ENCODE data around the gene PNKD. TPM values are rescaled to one million over a fixed set of nuclear protein-coding genes. Genes with fewer than 3 reads are reported as not detected.

The PNKD gene
- total RNA-seq, 2 donors from 2014 or later: 21.1 to 31.2 TPM

GRCh38 chr2:218327451-218328210, 57.3 kb downstream of the PNKD start:
- H3K27me3 Mint-ChIP-seq: no peaks in the 10 kb centered on the region
- H3K4me1 Mint-ChIP-seq: peaks cover 22% of the 10 kb centered on the region
- ATAC-seq: no peak

GRCh38 chr2:218328294-218328693, 58.0 kb downstream of the PNKD start:
- H3K27ac Mint-ChIP-seq: no peak overlapping the region
- DNase-seq: no peak
- H3K9me3 ChIP-seq (ENCODE audit: control insufficient read depth, low read length, poor library complexity, severe bottlenecking): no peaks in the 10 kb centered on the region
- H3K4me1 Mint-ChIP-seq: peaks cover 24% of the 10 kb centered on the region
- H3K27me3 Mint-ChIP-seq: no peaks in the 10 kb centered on the region
- no peaks in the 10 kb centered on the region for H3K36me3 Mint-ChIP-seq (ENCODE audit: low read depth)
- no peak overlapping the region for H3K4me3 Mint-ChIP-seq
- no peak for ATAC-seq

More at GRCh38 chr2:218327451-218328210, 57.3 kb downstream of the PNKD start:
- Mint-ChIP-seq H3K36me3 (ENCODE audit: low read depth) (no peaks in the 10 kb centered on the region), H3K27ac (peak overlapping the region; percentile 71), H3K4me3 (no peak overlapping the region)
- DNase-seq: no peak
- H3K9me3 ChIP-seq (ENCODE audit: control insufficient read depth, low read length, poor library complexity, severe bottlenecking): no peaks in the 10 kb centered on the region

- no peaks in the 10 kb centered on the region for H3K9me3 ChIP-seq (ENCODE audit: control insufficient read depth, low read length, poor library complexity, severe bottlenecking)
- H3K36me3 Mint-ChIP-seq (ENCODE audit: low read depth): no peaks in the 10 kb centered on the region
- no peak overlapping the region for H3K4me3 Mint-ChIP-seq
- H3K27me3 Mint-ChIP-seq: no peaks in the 10 kb centered on the region
- ATAC-seq (no peak), DNase-seq (no peak)
- H3K4me1 Mint-ChIP-seq: peaks cover 16% of the 10 kb centered on the region
- H3K27ac Mint-ChIP-seq: no peak overlapping the region
Observed at GRCh38 chr2:218329027-218329825, 58.9 kb downstream of the PNKD start.

- H3K4me1 Mint-ChIP-seq: peaks cover 15% of the 10 kb centered on the region
- H3K9me3 ChIP-seq (ENCODE audit: control insufficient read depth, low read length, poor library complexity, severe bottlenecking): no peaks in the 10 kb centered on the region
- H3K36me3 Mint-ChIP-seq (ENCODE audit: low read depth): no peaks in the 10 kb centered on the region
- no peak overlapping the region for H3K4me3 Mint-ChIP-seq
- no peak overlapping the region for H3K27ac Mint-ChIP-seq
- H3K27me3 Mint-ChIP-seq: no peaks in the 10 kb centered on the region
- no peak for DNase-seq
- ATAC-seq: no peak
Observed at GRCh38 chr2:218329826-218330593, 59.7 kb downstream of the PNKD start.

GRCh38 chr2:218331745-218332144, 61.4 kb downstream of the PNKD start:
- Mint-ChIP-seq H3K36me3 (ENCODE audit: low read depth) (no peaks in the 10 kb centered on the region), H3K4me3 (no peak overlapping the region), H3K27ac (no peak overlapping the region), H3K27me3 (no peaks in the 10 kb centered on the region), H3K4me1 (peaks cover 6% of the 10 kb centered on the region)
- ATAC-seq (no peak), DNase-seq (no peak)
- H3K9me3 ChIP-seq (ENCODE audit: control insufficient read depth, low read length, poor library complexity, severe bottlenecking): no peaks in the 10 kb centered on the region

GRCh38 chr2:218332288-218332687, 62.0 kb downstream of the PNKD start:
- no peak overlapping the region for H3K4me3 Mint-ChIP-seq
- no peak for DNase-seq
- H3K9me3 ChIP-seq (ENCODE audit: control insufficient read depth, low read length, poor library complexity, severe bottlenecking): no peaks in the 10 kb centered on the region
- no peaks in the 10 kb centered on the region for H3K27me3 Mint-ChIP-seq
- ATAC-seq: no peak
- H3K4me1 Mint-ChIP-seq: peaks cover 6% of the 10 kb centered on the region
- no peak overlapping the region for H3K27ac Mint-ChIP-seq
- no peaks in the 10 kb centered on the region for H3K36me3 Mint-ChIP-seq (ENCODE audit: low read depth)

GRCh38 chr2:218332920-218333645, 62.8 kb downstream of the PNKD start:
- H3K4me3 Mint-ChIP-seq: no peak overlapping the region
- H3K9me3 ChIP-seq (ENCODE audit: control insufficient read depth, low read length, poor library complexity, severe bottlenecking): no peaks in the 10 kb centered on the region
- no peak for ATAC-seq
- peaks cover 6% of the 10 kb centered on the region for H3K4me1 Mint-ChIP-seq
- DNase-seq: no peak
- H3K27ac Mint-ChIP-seq: peak overlapping the region; percentile 86
- no peaks in the 10 kb centered on the region for H3K27me3 Mint-ChIP-seq
- H3K36me3 Mint-ChIP-seq (ENCODE audit: low read depth): no peaks in the 10 kb centered on the region

GRCh38 chr2:218334531-218334930, 64.2 kb downstream of the PNKD start:
- no peaks in the 10 kb centered on the region for H3K9me3 ChIP-seq (ENCODE audit: control insufficient read depth, low read length, poor library complexity, severe bottlenecking)
- Mint-ChIP-seq H3K4me1 (peaks cover 8% of the 10 kb centered on the region), H3K27me3 (no peaks in the 10 kb centered on the region), H3K36me3 (ENCODE audit: low read depth) (no peaks in the 10 kb centered on the region), H3K4me3 (no peak overlapping the region), H3K27ac (no peak overlapping the region)
- no peak for ATAC-seq
- DNase-seq: no peak

- peaks cover 2% of the 10 kb centered on the region for H3K36me3 Mint-ChIP-seq (ENCODE audit: low read depth)
- H3K4me1 Mint-ChIP-seq: peaks cover 7% of the 10 kb centered on the region
- ATAC-seq (no peak), DNase-seq (no peak)
- H3K27ac Mint-ChIP-seq: no peak overlapping the region
- H3K4me3 Mint-ChIP-seq: no peak overlapping the region
- H3K27me3 Mint-ChIP-seq: no peaks in the 10 kb centered on the region
- no peaks in the 10 kb centered on the region for H3K9me3 ChIP-seq (ENCODE audit: control insufficient read depth, low read length, poor library complexity, severe bottlenecking)
Observed at GRCh38 chr2:218340656-218341055, 70.3 kb downstream of the PNKD start.

GRCh38 chr2:218341381-218341780, 71.1 kb downstream of the PNKD start:
- H3K9me3 ChIP-seq (ENCODE audit: control insufficient read depth, low read length, poor library complexity, severe bottlenecking): no peaks in the 10 kb centered on the region
- no peak for ATAC-seq
- H3K4me3 Mint-ChIP-seq: no peak overlapping the region
- DNase-seq: no peak
- peaks cover 2% of the 10 kb centered on the region for H3K36me3 Mint-ChIP-seq (ENCODE audit: low read depth)
- H3K4me1 Mint-ChIP-seq: peaks cover 7% of the 10 kb centered on the region
- H3K27me3 Mint-ChIP-seq: peaks cover 1% of the 10 kb centered on the region
- no peak overlapping the region for H3K27ac Mint-ChIP-seq

GRCh38 chr2:218342837-218343236, 72.5 kb downstream of the PNKD start:
- ATAC-seq (no peak), DNase-seq (no peak)
- H3K9me3 ChIP-seq (ENCODE audit: control insufficient read depth, low read length, poor library complexity, severe bottlenecking): no peaks in the 10 kb centered on the region
- Mint-ChIP-seq H3K36me3 (ENCODE audit: low read depth) (peaks cover 2% of the 10 kb centered on the region), H3K27ac (no peak overlapping the region), H3K4me1 (peaks cover 5% of the 10 kb centered on the region), H3K27me3 (peaks cover 5% of the 10 kb centered on the region), H3K4me3 (no peak overlapping the region)

- peak overlapping the region; percentile 65 for H3K27ac Mint-ChIP-seq
- H3K9me3 ChIP-seq (ENCODE audit: control insufficient read depth, low read length, poor library complexity, severe bottlenecking): no peaks in the 10 kb centered on the region
- peaks cover 5% of the 10 kb centered on the region for H3K27me3 Mint-ChIP-seq
- peaks cover 2% of the 10 kb centered on the region for H3K36me3 Mint-ChIP-seq (ENCODE audit: low read depth)
- DNase-seq: no peak
- no peak for ATAC-seq
- H3K4me3 Mint-ChIP-seq: no peak overlapping the region
- H3K4me1 Mint-ChIP-seq: peaks cover 5% of the 10 kb centered on the region
Observed at GRCh38 chr2:218343591-218343990, 73.3 kb downstream of the PNKD start.
